Smooth muscle cell (in vitro differentiated cells): Measurements from ENCODE around the gene ARRDC1. TPM values are rescaled to one million over a fixed set of nuclear protein-coding genes. Genes with fewer than 3 reads are reported as not detected.

Experiments
- DNase-seq: peaks from one replicate; lab custom pipeline; 2025; ENCODE audit not compliant: unreplicated experiment; lab: John Stamatoyannopoulos, UW
- H2AFZ ChIP-seq: fragments of 200-600 bp; sonication (generic); 2 replicates; pipeline ENCODE4 v1.6.0; 2016; ENCODE audit warnings: antibody characterized with exemption, low read depth, mild to moderate bottlenecking
- H3F3A ChIP-seq: fragments of 200-600 bp; sonication (generic); 2 replicates; pipeline ENCODE4 v1.6.0; 2017; ENCODE audit warnings: antibody characterized with exemption, low read depth
- H3K27ac ChIP-seq: fragments of 200-600 bp; sonication (generic); 2 replicates; pipeline ENCODE4 v1.5.1; 2016; ENCODE audit warnings: low read depth, mild to moderate bottlenecking
- H3K27me3 ChIP-seq: fragments of 200-600 bp; sonication (generic); 2 replicates; pipeline ENCODE4 v1.6.1; 2016; ENCODE audit warnings: low read depth, mild to moderate bottlenecking
- H3K36me3 ChIP-seq: fragments of 200-600 bp; sonication (generic); 2 replicates; pipeline ENCODE4 v1.5.1; 2016; ENCODE audit warnings: low read depth
- H3K4me1 ChIP-seq: fragments of 200-600 bp; sonication (generic); 2 replicates; pipeline ENCODE4 v1.5.1; 2016; ENCODE audit warnings: low read depth
- H3K4me2 ChIP-seq: fragments of 200-600 bp; sonication (generic); 2 replicates; pipeline ENCODE4 v1.6.0; 2016; ENCODE audit warnings: mild to moderate bottlenecking
- H3K4me3 ChIP-seq: fragments of 200-600 bp; sonication (generic); 2 replicates; pipeline ENCODE4 v1.5.1; 2016; ENCODE audit warnings: mild to moderate bottlenecking
- H3K79me2 ChIP-seq: fragments of 200-600 bp; sonication (generic); 2 replicates; pipeline ENCODE4 v1.6.0; 2016; ENCODE audit warnings: low read depth, mild to moderate bottlenecking
- H3K9ac ChIP-seq: fragments of 200-600 bp; sonication (generic); 2 replicates; pipeline ENCODE4 v1.6.0; 2016; ENCODE audit warnings: low read depth
- H3K9me3 ChIP-seq: fragments of 200-600 bp; sonication (generic); replicated peaks from 2 replicates; pipeline ENCODE4 v1.5.1; 2016; ENCODE audit warnings: low read depth
- H4K20me1 ChIP-seq: fragments of 200-600 bp; sonication (generic); 2 replicates; pipeline ENCODE4 v1.6.0; 2016; ENCODE audit warnings: low read depth
- WGBS: methylation state at CpG from one replicate; pipeline ENCODE4 v1.1.7; 2016; ENCODE audit warnings: low lambda C conversion rate; 5-methylcytosine and 5-hydroxymethylcytosine counted together
- polyA plus RNA-seq: library from polyadenylated mRNA; unstranded; fragments of >200 nt; fragmentation: Nextera tagmentation; extraction: Ambion mirVana; gene quantifications from 2 replicates; pipeline ENCODE4 v1.2.1, GENCODE V29; 2016
- total RNA-seq: library from RNA; depleted of rRNA; stranded (reverse); fragments of >200 nt; gene quantifications from 2 replicates; pipeline ENCODE4 v1.2.3, GENCODE V29; 2014
- TF ChIP-seq, protein P1 (sequence below): fragments of 200-600 bp; sonication (generic); IDR thresholded peaks from 2 replicates; pipeline ENCODE4 v1.5.1; 2017; ENCODE audit warnings: borderline replicate concordance, mild to moderate bottlenecking, antibody characterized with exemption; ENCODE audit not compliant: insufficient read depth, poor library complexity, severe bottlenecking

ARRDC1 gene
- total and polyA plus RNA-seq, 2 experiments from 2014 or later: 16.7 to 18.7 TPM

DNA sequence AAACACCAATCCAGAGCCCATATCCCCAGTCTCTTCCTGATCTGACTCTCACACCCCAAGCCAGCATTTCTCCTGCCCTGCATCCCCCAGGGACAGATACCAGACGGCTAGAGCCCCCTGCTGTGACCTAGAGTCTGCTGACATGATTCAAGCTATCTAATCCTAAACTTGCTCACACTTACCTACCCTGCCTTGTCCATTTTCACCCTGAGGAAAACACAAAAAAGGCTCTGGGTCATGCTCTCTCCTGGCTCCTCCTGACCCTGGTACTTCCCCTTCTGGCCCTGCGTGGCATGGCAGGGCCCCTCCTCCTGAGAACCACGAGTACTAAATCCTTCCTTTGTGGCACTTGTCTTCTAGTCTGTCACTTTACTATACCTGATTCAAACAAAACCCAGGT is 2.8 kb upstream of the ARRDC1 start:
- Histone ChIP-seq H3K4me1 (peaks cover 10% of the 10 kb centered on the region), H3K9ac (no peak overlapping the region), H3K27ac (no peak overlapping the region), H3K9me3 (no peaks in the 10 kb centered on the region), H3F3A (no peaks in the 10 kb centered on the region), H4K20me1 (peaks cover 14% of the 10 kb centered on the region), H3K4me3 (no peak overlapping the region), H3K4me2 (no peak overlapping the region), H3K27me3 (no peaks in the 10 kb centered on the region), H2AFZ (no peak overlapping the region), H3K36me3 (no peaks in the 10 kb centered on the region), H3K79me2 (no peaks in the 10 kb centered on the region)
- DNase-seq: no peak
- TF ChIP-seq, protein P1, sequence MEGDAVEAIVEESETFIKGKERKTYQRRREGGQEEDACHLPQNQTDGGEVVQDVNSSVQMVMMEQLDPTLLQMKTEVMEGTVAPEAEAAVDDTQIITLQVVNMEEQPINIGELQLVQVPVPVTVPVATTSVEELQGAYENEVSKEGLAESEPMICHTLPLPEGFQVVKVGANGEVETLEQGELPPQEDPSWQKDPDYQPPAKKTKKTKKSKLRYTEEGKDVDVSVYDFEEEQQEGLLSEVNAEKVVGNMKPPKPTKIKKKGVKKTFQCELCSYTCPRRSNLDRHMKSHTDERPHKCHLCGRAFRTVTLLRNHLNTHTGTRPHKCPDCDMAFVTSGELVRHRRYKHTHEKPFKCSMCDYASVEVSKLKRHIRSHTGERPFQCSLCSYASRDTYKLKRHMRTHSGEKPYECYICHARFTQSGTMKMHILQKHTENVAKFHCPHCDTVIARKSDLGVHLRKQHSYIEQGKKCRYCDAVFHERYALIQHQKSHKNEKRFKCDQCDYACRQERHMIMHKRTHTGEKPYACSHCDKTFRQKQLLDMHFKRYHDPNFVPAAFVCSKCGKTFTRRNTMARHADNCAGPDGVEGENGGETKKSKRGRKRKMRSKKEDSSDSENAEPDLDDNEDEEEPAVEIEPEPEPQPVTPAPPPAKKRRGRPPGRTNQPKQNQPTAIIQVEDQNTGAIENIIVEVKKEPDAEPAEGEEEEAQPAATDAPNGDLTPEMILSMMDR: no peak
- WGBS: 33% methylated on average over 3 of the region's 3 CpGs

DNA sequence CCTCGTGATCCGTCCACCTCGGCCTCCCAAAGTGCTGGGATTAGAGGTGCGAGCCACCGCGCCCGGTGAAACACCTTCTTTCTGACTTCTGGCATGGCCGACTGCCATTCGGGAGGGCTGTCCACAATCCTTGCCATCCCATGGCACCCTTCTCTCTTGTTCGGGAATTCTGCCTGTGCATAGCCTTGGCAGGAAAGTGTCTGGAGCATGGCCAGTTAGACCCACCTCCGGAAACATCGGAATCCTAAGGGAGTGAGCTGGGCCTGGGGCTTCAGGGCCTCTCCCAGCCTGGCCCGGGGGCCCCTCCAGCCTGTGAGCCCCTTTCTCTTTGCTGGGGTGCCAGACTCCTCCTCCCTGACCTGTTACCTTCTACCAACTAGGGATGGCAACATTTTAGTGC is 1.6 kb upstream of the ARRDC1 start:
- 97% methylated on average over 13 of the region's 13 CpGs for WGBS
- Histone ChIP-seq H2AFZ (no peak overlapping the region), H3K4me2 (no peak overlapping the region)

DNA sequence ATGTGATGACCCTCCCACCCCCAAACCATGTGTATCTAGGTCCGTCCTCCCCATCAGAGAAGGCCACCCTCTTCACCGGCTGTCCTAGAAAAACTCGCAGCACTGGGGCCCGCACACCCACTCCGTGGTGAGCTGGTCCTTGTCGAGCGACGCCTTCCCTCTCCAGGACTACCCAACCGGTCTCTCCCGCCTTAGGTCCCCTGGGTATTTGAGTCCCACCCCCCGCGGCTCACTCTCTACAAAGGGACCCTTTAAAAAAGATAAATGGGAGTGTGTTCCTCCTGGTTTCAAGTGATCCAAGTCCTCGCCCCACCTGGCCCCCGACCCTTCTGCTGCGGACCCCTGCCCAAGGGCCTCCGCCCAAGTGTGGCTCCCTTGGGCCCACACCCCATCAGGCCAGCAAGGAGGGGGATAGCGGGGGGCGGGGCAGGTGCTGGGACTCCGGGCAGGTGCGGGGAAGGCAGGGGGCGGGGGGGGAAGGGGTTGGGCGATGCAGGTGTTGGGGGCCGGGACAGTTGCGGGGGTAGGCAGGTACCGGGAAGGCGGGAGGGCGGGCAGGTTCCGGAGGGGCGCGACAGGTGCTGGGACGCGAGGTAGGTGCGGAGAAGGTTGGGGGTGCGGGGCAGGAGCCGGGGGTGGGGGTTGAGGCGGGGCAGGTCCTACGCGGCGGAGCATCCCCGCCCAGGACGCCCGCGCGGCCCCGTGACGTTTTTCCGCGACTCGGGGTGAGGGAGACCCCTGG is 970 bp upstream of the ARRDC1 start:
- TF ChIP-seq, protein P1: no peak
- Histone ChIP-seq H3K4me1 (peaks cover 10% of the 10 kb centered on the region), H3K4me3 (peak overlapping the region; percentile 60), H3K36me3 (no peaks in the 10 kb centered on the region), H4K20me1 (peaks cover 14% of the 10 kb centered on the region), H3K79me2 (peaks cover 9% of the 10 kb centered on the region), H3K4me2 (peak overlapping the region; percentile 89), H3K9me3 (no peaks in the 10 kb centered on the region), H3K27ac (no peak overlapping the region), H3K9ac (no peak overlapping the region), H3F3A (no peaks in the 10 kb centered on the region), H2AFZ (no peak overlapping the region), H3K27me3 (no peaks in the 10 kb centered on the region)
- no peak for DNase-seq
- 48% methylated on average over 15 of the region's 49 CpGs for WGBS

More for the DNA sequence above, 1.6 kb upstream of the ARRDC1 start:
- Histone ChIP-seq H3K9ac (no peak overlapping the region), H3K9me3 (no peaks in the 10 kb centered on the region), H3K27me3 (no peaks in the 10 kb centered on the region), H3F3A (no peaks in the 10 kb centered on the region), H3K4me3 (no peak overlapping the region), H3K4me1 (peaks cover 10% of the 10 kb centered on the region), H3K36me3 (no peaks in the 10 kb centered on the region), H3K27ac (no peak overlapping the region), H3K79me2 (peaks cover 3% of the 10 kb centered on the region), H4K20me1 (peaks cover 14% of the 10 kb centered on the region)
- no peak for DNase-seq
- TF ChIP-seq, protein P1: no peak

DNA sequence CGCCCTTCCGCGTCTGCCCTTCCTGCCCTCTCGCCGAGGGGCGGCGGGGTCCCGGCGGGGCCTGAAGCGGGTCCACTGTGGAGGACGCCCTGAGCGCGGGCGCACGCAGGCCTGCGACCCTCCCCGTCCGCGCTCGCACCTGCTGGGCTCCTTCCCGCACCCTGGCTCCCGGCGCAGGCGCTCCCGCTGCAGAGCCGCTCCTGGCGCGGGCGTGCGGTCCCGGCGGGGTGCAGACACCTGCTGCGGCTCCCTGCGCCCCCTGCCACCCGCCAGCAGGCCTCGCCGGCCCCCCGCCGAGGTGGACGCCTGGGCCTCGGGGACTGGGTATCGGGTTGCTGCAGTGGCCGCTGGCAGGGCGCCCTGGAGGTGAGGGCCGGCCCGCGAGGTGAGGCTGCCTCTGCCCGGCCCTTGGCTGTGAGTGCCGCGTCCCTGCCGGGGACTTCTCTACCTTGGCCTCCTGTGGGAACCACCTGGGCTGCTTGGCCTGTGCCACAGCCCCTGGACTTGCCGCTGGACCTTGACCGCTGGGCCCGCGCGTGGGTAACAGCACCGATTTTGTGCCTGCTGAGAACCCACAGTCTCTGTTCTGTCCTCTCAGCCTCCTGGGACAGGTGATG is 627 bp downstream of the ARRDC1 start:
- H3K36me3 ChIP-seq: no peaks in the 10 kb centered on the region
- peak overlapping the region; percentile 70 for H3K4me3 ChIP-seq
- 8% methylated on average over 42 of the region's 57 CpGs for WGBS
- H2AFZ ChIP-seq: peak overlapping the region; percentile 90
- no peaks in the 10 kb centered on the region for H3F3A ChIP-seq
- H4K20me1 ChIP-seq: peaks cover 14% of the 10 kb centered on the region
- no peak overlapping the region for H3K9ac ChIP-seq
- no peaks in the 10 kb centered on the region for H3K9me3 ChIP-seq
- H3K4me1 ChIP-seq: peaks cover 10% of the 10 kb centered on the region
- no peak for DNase-seq
- H3K27me3 ChIP-seq: no peaks in the 10 kb centered on the region
- H3K79me2 ChIP-seq: peaks cover 14% of the 10 kb centered on the region
- TF ChIP-seq, protein P1: no peak
- peak overlapping the region; percentile 99 for H3K4me2 ChIP-seq
- no peak overlapping the region for H3K27ac ChIP-seq
